B cell (primary cell): ENCODE measurements around the gene STRBP. TPM values are rescaled to one million over a fixed set of nuclear protein-coding genes. Genes with fewer than 3 reads are reported as not detected.

Experiments
- ATAC-seq: fragments of 200-7000 bp; cut with Tn5 transposase; one replicate; pipeline ENCODE4 v1.10.0; 2021; ENCODE audit warnings: low read depth, mild to moderate bottlenecking, moderate number of reproducible peaks, moderate library complexity
- CTCF ChIA-PET: fragments of 350-600 bp; sonication (Branson Sonifier 250); formaldehyde crosslinking; loops from one replicate; lab custom pipeline; 2021; ENCODE audit warnings: antibody characterized with exemption, inconsistent platforms; lab: Charles Lee
- POLR2A ChIA-PET: fragments of 350-600 bp; sonication (Branson Sonifier 250); formaldehyde crosslinking; loops from one replicate; lab custom pipeline; 2021; ENCODE audit warnings: antibody characterized with exemption; lab: Charles Lee
- DNase-seq: peaks from one replicate; pipeline ENCODE4 v3.0.0; 2013
- H2AFZ ChIP-seq: 2 replicates; pipeline ENCODE4 v1.6.1; 2012; ENCODE audit warnings: mild to moderate bottlenecking, low read depth, low read length; ENCODE audit not compliant: insufficient read depth, poor library complexity, severe bottlenecking
- H3K27ac ChIP-seq, 2 donors: 1 replicate in 1 of 2; 2 replicates in 1 of 2; pipeline ENCODE4 v1.5.1; 2012 to 2013; ENCODE audit warnings: low read length in 2 of 2, mild to moderate bottlenecking in 2 of 2, moderate library complexity in 1 of 2
- H3K27me3 ChIP-seq, 4 experiments: fragments of 200-600 bp in 1 of 4; sonication (generic) in 1 of 4; replicated peaks in 1 of 4; 1 replicate in 2 of 4; 2 replicates in 2 of 4; pipeline versions ENCODE4 v1.6.1 to v1.7.0; 2013 to 2016; ENCODE audit warnings: low read length in 3 of 4, mild to moderate bottlenecking in 2 of 4, mixed read lengths in 1 of 4, moderate library complexity in 1 of 4; ENCODE audit not compliant: insufficient read depth in 4 of 4, control insufficient read depth in 3 of 4; ENCODE audit errors: control extremely low read depth in 1 of 4
- H3K36me3 ChIP-seq, 2 experiments: replicated peaks in 1 of 2; 1 replicate in 1 of 2; 2 replicates in 1 of 2; pipeline versions ENCODE4 v1.6.1 to v1.7.1; 2013; ENCODE audit warnings: low read length in 1 of 2; ENCODE audit not compliant: insufficient read depth in 2 of 2, control insufficient read depth in 1 of 2; ENCODE audit errors: control extremely low read depth in 1 of 2, extremely low read depth in 1 of 2
- H3K4me1 ChIP-seq, 2 donors: fragments of 200-600 bp in 1 of 2; sonication (generic) in 1 of 2; 1 replicate in 1 of 2; 2 replicates in 1 of 2; pipeline versions ENCODE4 v1.5.1 to v1.6.1; 2013 to 2017; ENCODE audit warnings: low read length in 2 of 2; ENCODE audit not compliant: control insufficient read depth in 2 of 2, insufficient read depth in 2 of 2
- H3K4me2 ChIP-seq: replicated peaks from 2 replicates; pipeline ENCODE3; 2012; ENCODE audit warnings: mild to moderate bottlenecking, low read depth, low read length; ENCODE audit not compliant: poor library complexity, severe bottlenecking
- H3K4me3 ChIP-seq, 5 experiments: fragments of 200-600 bp in 1 of 5; sonication (generic) in 1 of 5; 1 replicate in 3 of 5; 2 replicates in 2 of 5; pipeline versions ENCODE4 v1.5.1 to v1.7.0; 2011 to 2016; ENCODE audit warnings: low read length in 4 of 5, mild to moderate bottlenecking in 4 of 5, low read depth in 2 of 5, control low read depth in 1 of 5, moderate library complexity in 1 of 5; ENCODE audit not compliant: insufficient read depth in 1 of 5; ENCODE audit errors: control extremely low read depth in 1 of 5, extremely low read depth in 1 of 5
- H3K79me2 ChIP-seq: fragments of 200-600 bp; sonication (generic); one replicate; pipeline ENCODE4 v1.6.0; 2016; ENCODE audit warnings: low read length; ENCODE audit not compliant: control insufficient read depth, insufficient read depth
- H3K9ac ChIP-seq: fragments of 200-600 bp; sonication (generic); 2 replicates; pipeline ENCODE4 v1.6.1; 2017; ENCODE audit warnings: mild to moderate bottlenecking, low read length, moderate library complexity
- H3K9me3 ChIP-seq, 3 donors: one replicate each; pipeline versions ENCODE4 v1.6.1 to v1.7.1; 2013; ENCODE audit warnings: low read length in 2 of 3; ENCODE audit not compliant: control insufficient read depth in 2 of 3, insufficient read depth in 1 of 3; ENCODE audit errors: control extremely low read depth in 1 of 3
- H4K20me1 ChIP-seq: 2 replicates; pipeline ENCODE4 v1.6.0; 2012; ENCODE audit warnings: mild to moderate bottlenecking, low read length; ENCODE audit not compliant: insufficient read depth, control insufficient read depth, poor library complexity, severe bottlenecking
- H3K27ac Mint-ChIP-seq: one replicate; pipeline ENCODE4 v1.8.0; 2021; ENCODE audit warnings: mixed read lengths
- H3K27me3 Mint-ChIP-seq: one replicate; pipeline ENCODE4 v1.8.0; 2021; ENCODE audit warnings: mixed read lengths
- H3K4me1 Mint-ChIP-seq: one replicate; pipeline ENCODE4 v1.8.0; 2021; ENCODE audit warnings: mixed read lengths
- H3K4me3 Mint-ChIP-seq: one replicate; pipeline ENCODE4 v1.8.0; 2021; ENCODE audit warnings: mixed read lengths
- H3K9me3 Mint-ChIP-seq: one replicate; pipeline ENCODE4 v1.8.0; 2022; ENCODE audit warnings: mixed read lengths; ENCODE audit not compliant: insufficient read depth
- EZH2 ChIP-seq: IDR thresholded peaks from 2 replicates; pipeline ENCODE4 v1.6.1; 2012; ENCODE audit warnings: borderline replicate concordance, low read depth, mild to moderate bottlenecking, moderate library complexity, low read length; ENCODE audit not compliant: insufficient read depth, poor library complexity, severe bottlenecking
- WGBS: methylation state at CpG from one replicate; pipeline ENCODE4 v1.1.5; 2013; ENCODE audit warnings: missing lambda C conversion rate; ENCODE audit not compliant: insufficient coverage; 5-methylcytosine and 5-hydroxymethylcytosine counted together
- intact Hi-C: fragments of 100-400 bp; cut with micrococcal nuclease; formaldehyde crosslinking; loops from one replicate; pipeline ENCODE4 v1.10.0; 2022
- polyA plus RNA-seq: library from polyadenylated mRNA; depleted of rRNA; stranded (reverse); fragments of >200 nt; gene quantifications from 2 replicates; pipeline ENCODE4 v1.2.3, GENCODE V29; 2012
- total RNA-seq, 2 donors: library from RNA; stranded (reverse); fragments of 120-200 nt in 1 of 2; gene quantifications; 1 replicate in 1 of 2; 2 replicates in 1 of 2; pipeline versions ENCODE4 v1.2.3 to v1.2.4, GENCODE V29; 2013 to 2022
- TF ChIP-seq, protein P1 (sequence below): fragments of 200-600 bp; IDR thresholded peaks from one replicate; pipeline ENCODE4 v1.8.0; 2022; ENCODE audit warnings: antibody characterized with exemption, mild to moderate bottlenecking

STRBP gene
- total and polyA plus RNA-seq, 2 donors (not counting 1 experiment from before 2014, with no cell fraction given), result 39.1 to 189 TPM

DNA sequence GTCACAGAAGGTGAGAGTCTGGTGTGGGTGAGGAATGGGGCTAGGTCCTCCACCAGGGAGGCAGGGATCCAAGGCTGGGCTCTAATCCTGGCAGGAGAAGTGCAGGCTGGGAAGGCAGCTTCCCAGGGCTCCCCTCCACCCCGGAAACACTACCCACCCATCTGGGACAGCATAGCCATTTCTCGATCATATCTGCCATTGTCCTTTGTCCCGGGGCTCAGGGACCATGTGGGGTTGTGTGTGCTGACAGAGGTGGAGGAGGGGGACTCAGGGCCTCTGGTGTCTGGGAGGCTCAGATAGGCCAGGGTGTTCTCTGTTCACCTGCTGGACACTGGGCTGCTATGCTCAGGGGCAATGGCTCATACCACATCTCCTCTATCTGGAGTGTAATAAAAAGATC lies 32.2 kb upstream of the STRBP start:
- Histone ChIP-seq H3K27ac (no peak overlapping the region), H3K4me3 (no peak overlapping the region), H4K20me1 (no peaks in the 10 kb centered on the region), H3K4me2 (no peak overlapping the region), H3K27me3 (no peaks in the 10 kb centered on the region), H3K36me3 (no peaks in the 10 kb centered on the region), H3K9ac (no peak overlapping the region), H3K9me3 (no peaks in the 10 kb centered on the region), H2AFZ (no peak overlapping the region), H3K79me2 (no peaks in the 10 kb centered on the region), H3K4me1 (peaks cover 17 to 19% of the 10 kb centered on the region in 2 donors)
- Mint-ChIP-seq H3K27ac (no peak overlapping the region), H3K27me3 (no peaks in the 10 kb centered on the region), H3K4me1 (peaks cover 14% of the 10 kb centered on the region), H3K9me3 (no peaks in the 10 kb centered on the region), H3K4me3 (no peak overlapping the region)
- ChIA-PET POLR2A (interaction anchor here (0.6 to 0.7 kb wide), 2 partner anchors 43 to 63 kb away, joined by 3 to 12 read pairs; no protein-coding TSS in a partner anchor), CTCF (no interaction called here)
- no peak for DNase-seq
- ATAC-seq, result no peak
- no CpG with 5 or more reads among the region's 3 CpGs for WGBS
- intact Hi-C loops, result loop anchor here (5.0 kb wide), 1 partner anchor 33 kb away; the partner anchor contains the start of gene STRBP
- no peak for TF ChIP-seq EZH2
- TF ChIP-seq, protein P1, sequence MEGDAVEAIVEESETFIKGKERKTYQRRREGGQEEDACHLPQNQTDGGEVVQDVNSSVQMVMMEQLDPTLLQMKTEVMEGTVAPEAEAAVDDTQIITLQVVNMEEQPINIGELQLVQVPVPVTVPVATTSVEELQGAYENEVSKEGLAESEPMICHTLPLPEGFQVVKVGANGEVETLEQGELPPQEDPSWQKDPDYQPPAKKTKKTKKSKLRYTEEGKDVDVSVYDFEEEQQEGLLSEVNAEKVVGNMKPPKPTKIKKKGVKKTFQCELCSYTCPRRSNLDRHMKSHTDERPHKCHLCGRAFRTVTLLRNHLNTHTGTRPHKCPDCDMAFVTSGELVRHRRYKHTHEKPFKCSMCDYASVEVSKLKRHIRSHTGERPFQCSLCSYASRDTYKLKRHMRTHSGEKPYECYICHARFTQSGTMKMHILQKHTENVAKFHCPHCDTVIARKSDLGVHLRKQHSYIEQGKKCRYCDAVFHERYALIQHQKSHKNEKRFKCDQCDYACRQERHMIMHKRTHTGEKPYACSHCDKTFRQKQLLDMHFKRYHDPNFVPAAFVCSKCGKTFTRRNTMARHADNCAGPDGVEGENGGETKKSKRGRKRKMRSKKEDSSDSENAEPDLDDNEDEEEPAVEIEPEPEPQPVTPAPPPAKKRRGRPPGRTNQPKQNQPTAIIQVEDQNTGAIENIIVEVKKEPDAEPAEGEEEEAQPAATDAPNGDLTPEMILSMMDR, result no peak

DNA sequence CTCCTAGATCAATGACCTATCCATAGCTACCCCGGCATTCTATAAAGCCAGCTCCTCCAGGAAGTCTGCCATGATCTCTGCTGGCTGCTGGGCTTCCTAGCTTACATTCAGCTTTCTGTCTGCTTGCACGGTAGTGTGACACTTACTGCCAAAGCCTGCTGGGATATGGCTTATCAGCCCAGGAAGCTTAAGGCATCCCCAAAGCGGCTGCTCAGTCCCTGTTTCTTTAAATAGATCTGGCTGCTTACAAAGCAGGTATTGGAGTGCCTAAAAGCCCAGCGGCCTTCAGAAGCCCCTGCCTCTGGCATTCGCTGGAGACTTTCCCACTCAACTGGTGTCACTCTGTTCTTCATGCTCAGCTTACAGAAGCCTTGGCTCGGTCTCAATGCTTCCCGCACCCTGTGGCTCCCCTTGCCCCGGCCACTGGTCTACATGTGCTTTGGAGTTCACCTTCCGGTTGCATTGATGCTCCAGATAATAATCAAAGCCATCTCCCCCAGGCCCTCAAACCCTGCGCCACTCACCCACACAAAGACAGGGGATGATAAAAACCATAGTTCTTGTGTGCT lies 31.3 kb upstream of the STRBP start:
- ChIA-PET CTCF (interaction anchor here (0.7 kb wide), 1 partner anchor 146 kb away, joined by 3 read pairs; no protein-coding TSS in a partner anchor), POLR2A (no interaction called here)
- Histone ChIP-seq H3K36me3 (no peaks in the 10 kb centered on the region), H4K20me1 (no peaks in the 10 kb centered on the region), H2AFZ (no peak overlapping the region), H3K9me3 (no peaks in the 10 kb centered on the region), H3K4me3 (no peak overlapping the region), H3K27me3 (no peaks in the 10 kb centered on the region), H3K4me2 (no peak overlapping the region), H3K79me2 (no peaks in the 10 kb centered on the region), H3K27ac (no peak overlapping the region), H3K9ac (no peak overlapping the region), H3K4me1 (peaks cover 8 to 10% of the 10 kb centered on the region in 2 donors)
- DNase-seq (no peak), ATAC-seq (no peak)
- Mint-ChIP-seq H3K27ac (no peak overlapping the region), H3K4me3 (no peak overlapping the region), H3K4me1 (peaks cover 6% of the 10 kb centered on the region), H3K9me3 (no peaks in the 10 kb centered on the region), H3K27me3 (no peaks in the 10 kb centered on the region)
- TF ChIP-seq EZH2, result no peak
- TF ChIP-seq, protein P1, result no peak
- 88% methylated on average over 10 of the region's 10 CpGs for WGBS
- intact Hi-C loops, result loop anchor here (5.0 kb wide), 1 partner anchor 32 kb away; the partner anchor contains the start of gene STRBP
